AG04450 (cell line): ENCODE data around the gene RILPL1. TPM values are rescaled to one million over a fixed set of nuclear protein-coding genes. Genes with fewer than 3 reads are reported as not detected.
"Not testable (repeated sequence)": the region's sequence is repeated elsewhere in the genome, so short reads cannot be mapped to it uniquely, and the experiment has no call there.

Experiments used
- CTCF ChIA-PET: fragments of 300-600, 350-600 bp; formaldehyde crosslinking; extraction: SDS; loops from one replicate; lab custom pipeline; 2022; ENCODE audit warnings: antibody characterized with exemption, inconsistent platforms; lab: Charles Lee
- POLR2A ChIA-PET: fragments of 350-600 bp; formaldehyde crosslinking; extraction: SDS; loops from one replicate; lab custom pipeline; 2021; ENCODE audit warnings: antibody characterized with exemption, inconsistent platforms; lab: Yijun Ruan, JAX
- DNase-seq: peaks from one replicate; pipeline ENCODE4 v3.0.0-alpha.2; 2011; ENCODE audit warnings: low read depth, low spot score
- H3K27ac ChIP-seq: one replicate; pipeline ENCODE4 v1.5.1; 2012; ENCODE audit warnings: low read depth, low read length, control low read depth
- H3K27me3 ChIP-seq: one replicate; pipeline ENCODE4 v1.6.0; 2012; ENCODE audit warnings: low read length; ENCODE audit not compliant: control insufficient read depth, insufficient read depth
- H3K4me3 ChIP-seq: 2 replicates; pipeline ENCODE4 v1.5.1; 2011; ENCODE audit warnings: mild to moderate bottlenecking, low read depth, low read length, control low read depth
- H3K9me3 ChIP-seq: 2 replicates; pipeline ENCODE4 v1.5.1; 2012; ENCODE audit warnings: low read length; ENCODE audit not compliant: control insufficient read depth, insufficient read depth
- polyA minus RNA-seq: library from RNA; depleted of rRNA, polyadenylated mRNA; stranded (reverse); fragments of >200 nt; gene quantifications from 2 replicates; pipeline ENCODE4 v1.2.3, GENCODE V29; 2011; rRNA and poly(A)+ RNA removed
- polyA plus RNA-seq: library from polyadenylated mRNA; depleted of rRNA; stranded (reverse); fragments of >200 nt; gene quantifications from 2 replicates; pipeline ENCODE4 v1.2.3, GENCODE V29; 2011; rRNA removed
- TF ChIP-seq, protein P1 (sequence below): IDR thresholded peaks from 2 replicates; pipeline ENCODE4 v1.5.1; 2011; ENCODE audit warnings: low read depth, low read length, control low read depth, inconsistent platforms

Gene RILPL1, protein sequence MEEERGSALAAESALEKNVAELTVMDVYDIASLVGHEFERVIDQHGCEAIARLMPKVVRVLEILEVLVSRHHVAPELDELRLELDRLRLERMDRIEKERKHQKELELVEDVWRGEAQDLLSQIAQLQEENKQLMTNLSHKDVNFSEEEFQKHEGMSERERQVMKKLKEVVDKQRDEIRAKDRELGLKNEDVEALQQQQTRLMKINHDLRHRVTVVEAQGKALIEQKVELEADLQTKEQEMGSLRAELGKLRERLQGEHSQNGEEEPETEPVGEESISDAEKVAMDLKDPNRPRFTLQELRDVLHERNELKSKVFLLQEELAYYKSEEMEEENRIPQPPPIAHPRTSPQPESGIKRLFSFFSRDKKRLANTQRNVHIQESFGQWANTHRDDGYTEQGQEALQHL
- 18.7 and 19.8 TPM in 2 replicates for polyA plus RNA-seq
- polyA minus RNA-seq = 14.6 and 15.4 TPM in 2 replicates

- no peak for DNase-seq
- H3K27me3 ChIP-seq = no peaks in the 10 kb centered on the region
- TF ChIP-seq, protein P1, sequence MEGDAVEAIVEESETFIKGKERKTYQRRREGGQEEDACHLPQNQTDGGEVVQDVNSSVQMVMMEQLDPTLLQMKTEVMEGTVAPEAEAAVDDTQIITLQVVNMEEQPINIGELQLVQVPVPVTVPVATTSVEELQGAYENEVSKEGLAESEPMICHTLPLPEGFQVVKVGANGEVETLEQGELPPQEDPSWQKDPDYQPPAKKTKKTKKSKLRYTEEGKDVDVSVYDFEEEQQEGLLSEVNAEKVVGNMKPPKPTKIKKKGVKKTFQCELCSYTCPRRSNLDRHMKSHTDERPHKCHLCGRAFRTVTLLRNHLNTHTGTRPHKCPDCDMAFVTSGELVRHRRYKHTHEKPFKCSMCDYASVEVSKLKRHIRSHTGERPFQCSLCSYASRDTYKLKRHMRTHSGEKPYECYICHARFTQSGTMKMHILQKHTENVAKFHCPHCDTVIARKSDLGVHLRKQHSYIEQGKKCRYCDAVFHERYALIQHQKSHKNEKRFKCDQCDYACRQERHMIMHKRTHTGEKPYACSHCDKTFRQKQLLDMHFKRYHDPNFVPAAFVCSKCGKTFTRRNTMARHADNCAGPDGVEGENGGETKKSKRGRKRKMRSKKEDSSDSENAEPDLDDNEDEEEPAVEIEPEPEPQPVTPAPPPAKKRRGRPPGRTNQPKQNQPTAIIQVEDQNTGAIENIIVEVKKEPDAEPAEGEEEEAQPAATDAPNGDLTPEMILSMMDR = peak; percentile 16
- H3K9me3 ChIP-seq = no peaks in the 10 kb centered on the region; the same call in 1 of the 2 replicates
- ChIA-PET CTCF (interaction anchor here (0.7 kb wide), 1 partner anchor 10 kb away, joined by 3 read pairs; no protein-coding TSS in a partner anchor), POLR2A (interaction anchor here (1.2 kb wide), 1 partner anchor 49 kb away, joined by 6 read pairs; no protein-coding TSS in a partner anchor)
- peak within 1 kb of the TSS; percentile 87 for H3K4me3 ChIP-seq
- H3K27ac ChIP-seq = peak within 1 kb of the TSS; percentile 57
Observed at GRCh38 chr12:123533672-123534643, at the start of gene RILPL1. RILPL1 (minus strand) TSS chr12:123533719; CDS start chr12:123533482, 237 bp downstream.

DNA sequence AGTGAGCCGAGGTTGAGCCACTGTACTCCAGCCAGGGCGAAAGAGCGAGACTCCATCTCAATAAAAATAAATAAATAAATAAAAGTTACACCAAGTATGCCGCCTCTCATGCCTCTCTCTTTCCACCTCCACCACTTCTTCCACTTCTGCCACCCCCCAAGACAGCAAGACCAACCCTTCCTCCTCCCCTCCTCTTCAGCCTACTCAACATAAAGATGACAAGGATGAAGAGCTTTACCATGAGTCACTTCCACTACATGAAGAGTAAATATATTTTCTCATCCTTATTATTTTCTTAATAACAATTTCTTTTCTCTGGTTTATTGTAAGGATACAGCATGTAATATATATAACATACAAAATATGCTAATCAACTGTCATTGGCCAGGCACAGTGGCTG lies 47.3 kb upstream of the RILPL1 start:
- ChIA-PET CTCF (interaction anchor here (0.7 kb wide), 1 partner anchor 162 kb away, joined by 4 read pairs; no protein-coding TSS in a partner anchor), POLR2A (interaction anchor here (1.0 kb wide), 1 partner anchor 215 kb away, joined by 3 read pairs; no protein-coding TSS in a partner anchor)
- TF ChIP-seq, protein P1 = no peak
- Histone ChIP-seq H3K4me3 (no peak overlapping the region), H3K27me3 (no peaks in the 10 kb centered on the region), H3K27ac (no peak overlapping the region), H3K9me3 (peaks cover 6% of the 10 kb centered on the region)
- no peak for DNase-seq

DNA sequence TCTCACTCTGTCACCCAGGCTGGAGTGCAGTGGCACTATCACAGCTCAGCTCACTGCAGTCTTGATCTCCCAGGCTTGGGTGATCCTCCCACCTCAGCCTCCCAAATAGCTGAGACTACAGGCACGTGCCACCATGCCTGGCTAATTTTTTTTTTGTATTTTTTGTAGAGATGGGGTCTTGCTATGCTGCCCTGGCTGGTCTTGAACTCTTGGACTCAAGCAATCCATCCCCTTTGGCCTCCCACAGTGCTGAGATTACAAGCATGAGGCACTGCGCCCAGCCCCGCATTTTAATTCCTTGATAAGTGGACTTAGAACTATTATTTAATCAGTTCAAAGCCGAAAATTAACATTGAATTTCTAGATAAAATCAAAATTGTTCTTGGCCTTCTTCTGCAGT lies 45.3 kb upstream of the RILPL1 start:
- DNase-seq, H3K27me3 ChIP-seq, H3K4me3 ChIP-seq, POLR2A ChIA-PET, H3K9me3 ChIP-seq, H3K27ac ChIP-seq, CTCF ChIA-PET: not testable (repeated sequence)

DNA sequence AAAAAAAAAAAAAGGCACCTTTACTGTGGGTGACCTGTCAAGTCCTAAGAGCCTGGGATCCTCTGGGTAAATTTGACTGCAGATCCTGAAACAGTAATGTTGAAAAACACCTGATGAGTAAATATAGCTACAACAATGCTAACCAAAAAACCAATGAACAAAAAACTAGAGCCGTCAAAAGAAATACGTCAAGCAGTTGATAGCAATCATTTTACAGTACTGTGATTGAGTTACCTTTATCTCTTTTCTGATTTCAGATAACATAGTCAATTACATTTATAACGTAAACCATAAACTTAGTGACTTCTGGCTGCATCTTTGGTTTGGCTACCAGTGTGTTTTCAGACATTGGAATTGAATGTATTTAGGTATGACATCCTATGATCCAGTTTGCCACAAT lies 44.7 kb upstream of the RILPL1 start:
- Histone ChIP-seq H3K27ac (no peak overlapping the region), H3K27me3 (no peaks in the 10 kb centered on the region), H3K4me3 (no peak overlapping the region), H3K9me3 (peaks cover 3% of the 10 kb centered on the region; the same call in 1 of the 2 replicates)
- ChIA-PET CTCF (no interaction called here), POLR2A (no interaction called here)
- DNase-seq = no peak
- TF ChIP-seq, protein P1 = no peak

DNA sequence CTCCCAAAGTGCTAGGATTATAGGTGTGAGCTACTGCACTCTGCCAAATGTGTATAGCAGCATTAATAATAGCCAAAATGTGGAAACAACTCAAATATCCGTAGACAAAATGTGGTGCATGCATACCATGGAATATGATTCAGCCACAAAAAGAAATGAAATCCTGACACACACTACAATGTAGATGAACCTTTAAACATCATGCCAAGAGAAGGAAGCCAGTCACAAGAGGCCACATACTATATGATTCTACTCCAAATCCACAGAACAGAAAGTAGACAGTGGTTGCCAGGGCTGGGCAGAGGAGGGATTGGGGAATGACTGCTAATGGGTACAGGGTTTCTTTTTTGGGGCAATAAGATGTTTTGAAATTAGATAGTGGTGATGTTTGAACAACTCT lies 43.1 kb upstream of the RILPL1 start:
- no peak for DNase-seq
- Histone ChIP-seq H3K27me3 (no peaks in the 10 kb centered on the region), H3K4me3 (no peak overlapping the region), H3K27ac (peak overlapping the region; percentile 21), H3K9me3 (peaks cover 3% of the 10 kb centered on the region; the same call in 1 of the 2 replicates)
- TF ChIP-seq, protein P1 = no peak
- ChIA-PET POLR2A (no interaction called here), CTCF (no interaction called here)
